HG02870 (cell line): ENCODE data around the gene PNPLA7.

ENCODE experiments used
- ATAC-seq: cut with Tn5 transposase; IDR thresholded peaks from one replicate; pipeline ENCODE4 v1.9.1; 2021; ENCODE audit warnings: mild to moderate bottlenecking, moderate library complexity; ENCODE audit not compliant: unreplicated experiment

PNPLA7 gene

GRCh38 chr9:137462986-137463930, 86.9 kb downstream of the PNPLA7 start:
- no peak for ATAC-seq

GRCh38 chr9:137462396-137462985, 87.7 kb downstream of the PNPLA7 start:
- ATAC-seq, result no peak

- ATAC-seq, result no peak
Observed at GRCh38 chr9:137461663-137462395, 88.4 kb downstream of the PNPLA7 start.

GRCh38 chr9:137461316-137461662, 88.9 kb downstream of the PNPLA7 start:
- no peak for ATAC-seq

GRCh38 chr9:137460363-137461315, 89.6 kb downstream of the PNPLA7 start:
- no peak for ATAC-seq

GRCh38 chr9:137459601-137460362, 90.4 kb downstream of the PNPLA7 start:
- no peak for ATAC-seq

- peak; percentile 73 for ATAC-seq
Observed at GRCh38 chr9:137459152-137459600, 91.0 kb downstream of the PNPLA7 start, which contains the start of gene NSMF. Gene NSMF (minus strand): TSS chr9:137459334. CDS start chr9:137459102, 232 bp downstream.

- ATAC-seq, result peak; percentile 2
Observed at GRCh38 chr9:137458194-137459151, 91.7 kb downstream of the PNPLA7 start.

GRCh38 chr9:137457406-137458193, 92.6 kb downstream of the PNPLA7 start:
- ATAC-seq, result no peak

- ATAC-seq, result no peak
Observed at GRCh38 chr9:137456864-137457405, 93.3 kb downstream of the PNPLA7 start.

- ATAC-seq, result no peak
Observed at GRCh38 chr9:137456061-137456863, 93.9 kb downstream of the PNPLA7 start.

GRCh38 chr9:137455359-137455991, 94.7 kb downstream of the PNPLA7 start:
- ATAC-seq, result no peak

GRCh38 chr9:137454597-137455358, 95.4 kb downstream of the PNPLA7 start:
- no peak for ATAC-seq

- no peak for ATAC-seq
Observed at GRCh38 chr9:137454145-137454596, 96.0 kb downstream of the PNPLA7 start.

- ATAC-seq, result no peak
Observed at GRCh38 chr9:137453643-137454081, 96.5 kb downstream of the PNPLA7 start.
